DMS53 (cell line): ENCODE measurements around the gene INTS11.
"Not testable (repeated sequence)": the region's sequence is repeated elsewhere in the genome, so short reads cannot be mapped to it uniquely, and the experiment has no call there.

Source experiments
- DNase-seq: peaks from one replicate; lab custom pipeline; 2025; lab: John Stamatoyannopoulos, UW

The INTS11 gene

GRCh38 chr1:1329304-1330210 lies 5.1 kb upstream of the INTS11 start:
- DNase-seq, result no peak

GRCh38 chr1:1328254-1328653 lies 3.8 kb upstream of the INTS11 start:
- DNase-seq, result no peak

GRCh38 chr1:1327291-1327690 lies 2.8 kb upstream of the INTS11 start:
- no peak for DNase-seq

- no peak for DNase-seq
These were observed 1.7 kb upstream of the INTS11 start for GRCh38 chr1:1326075-1326605.

GRCh38 chr1:1325288-1326074 lies 1.0 kb upstream of the INTS11 start:
- DNase-seq, result peak; percentile 76

DNA sequence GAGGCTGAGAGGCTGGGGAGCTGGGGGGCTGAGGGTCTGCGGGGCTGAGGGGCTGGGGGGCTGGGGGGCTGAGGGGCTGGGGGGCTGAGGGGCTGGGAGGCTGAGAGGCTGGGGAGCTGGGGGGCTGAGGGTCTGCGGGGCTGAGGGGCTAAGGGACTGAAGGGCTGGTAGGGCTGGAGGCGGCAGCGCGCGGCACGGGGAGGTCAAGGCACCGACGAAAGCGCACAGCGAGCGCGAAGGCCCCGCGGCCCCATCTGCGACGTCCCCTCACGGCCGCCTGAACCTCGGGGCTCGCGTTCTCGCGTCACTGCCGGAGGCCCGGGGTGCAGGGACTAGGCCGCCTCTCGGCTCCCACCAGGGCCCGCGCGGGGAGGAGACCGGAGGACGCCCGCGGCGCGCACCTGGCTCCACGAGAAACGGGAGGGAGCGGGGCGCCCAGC lies 356 bp downstream of the INTS11 start:
- peak; percentile 87 for DNase-seq

- no peak for DNase-seq
These were observed 1.5 kb downstream of the INTS11 start for GRCh38 chr1:1322952-1323351.

GRCh38 chr1:1322418-1322817 lies 2.0 kb downstream of the INTS11 start:
- no peak for DNase-seq

DNA sequence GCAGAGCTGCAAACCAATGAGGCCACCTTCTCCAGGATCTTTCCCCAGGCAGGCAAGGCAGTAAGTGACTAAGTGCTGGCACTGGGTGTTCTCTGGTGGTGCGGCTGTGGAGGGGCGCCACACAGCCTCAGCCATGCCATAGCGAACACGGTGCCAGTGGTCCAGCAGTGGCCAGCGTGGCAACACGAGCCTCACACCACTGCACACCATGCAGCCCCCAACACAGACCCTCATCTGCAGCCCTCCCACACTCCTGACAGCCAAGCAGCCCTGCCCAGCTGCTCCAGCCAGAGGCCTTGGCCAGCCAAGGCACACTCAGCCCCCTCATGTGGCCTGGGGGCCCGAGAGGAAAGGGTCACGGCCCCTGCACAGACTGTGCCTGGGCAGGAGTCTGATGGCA lies 3.0 kb downstream of the INTS11 start:
- DNase-seq, result no peak

DNA sequence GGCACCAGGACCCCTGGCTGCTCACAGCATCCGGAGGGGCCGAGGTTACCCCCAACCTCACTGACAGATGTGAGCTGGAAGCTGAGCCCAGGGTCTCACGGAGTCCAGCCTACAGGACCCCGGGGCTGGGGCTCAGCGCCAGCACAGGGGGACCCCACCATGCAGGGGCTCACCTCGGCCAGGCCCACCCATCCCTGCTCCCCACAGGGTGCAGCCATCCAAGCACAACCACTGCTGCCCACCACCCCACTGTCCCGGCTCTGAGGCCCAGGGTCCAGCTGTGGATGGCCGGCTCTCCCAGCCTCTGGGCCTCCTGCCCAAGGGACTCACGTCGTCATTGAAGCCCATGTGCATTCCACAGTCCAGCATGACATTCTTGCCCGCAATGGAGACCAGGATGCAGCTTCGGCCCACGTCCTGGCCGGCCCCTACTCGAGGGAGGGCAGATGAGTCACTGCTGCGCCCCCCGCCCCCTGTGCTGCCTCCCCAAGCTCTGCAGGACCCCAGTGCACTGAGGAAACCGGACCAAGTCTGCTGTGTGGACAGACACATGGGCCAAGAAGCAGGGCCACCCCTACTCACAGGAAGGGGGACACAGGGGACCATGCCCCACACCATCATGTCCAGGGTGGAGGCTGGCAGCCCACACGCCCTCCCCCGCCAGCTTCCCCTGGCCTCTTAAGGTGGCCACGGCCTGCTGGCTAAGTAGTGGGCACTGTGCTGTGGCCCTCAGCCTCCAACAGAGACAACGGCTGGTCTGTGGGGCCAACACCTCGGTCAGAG lies 3.6 kb downstream of the INTS11 start:
- DNase-seq, result no peak

- DNase-seq, result peak; percentile 43
These were observed 4.9 kb downstream of the INTS11 start for GRCh38 chr1:1319646-1319941.

DNA sequence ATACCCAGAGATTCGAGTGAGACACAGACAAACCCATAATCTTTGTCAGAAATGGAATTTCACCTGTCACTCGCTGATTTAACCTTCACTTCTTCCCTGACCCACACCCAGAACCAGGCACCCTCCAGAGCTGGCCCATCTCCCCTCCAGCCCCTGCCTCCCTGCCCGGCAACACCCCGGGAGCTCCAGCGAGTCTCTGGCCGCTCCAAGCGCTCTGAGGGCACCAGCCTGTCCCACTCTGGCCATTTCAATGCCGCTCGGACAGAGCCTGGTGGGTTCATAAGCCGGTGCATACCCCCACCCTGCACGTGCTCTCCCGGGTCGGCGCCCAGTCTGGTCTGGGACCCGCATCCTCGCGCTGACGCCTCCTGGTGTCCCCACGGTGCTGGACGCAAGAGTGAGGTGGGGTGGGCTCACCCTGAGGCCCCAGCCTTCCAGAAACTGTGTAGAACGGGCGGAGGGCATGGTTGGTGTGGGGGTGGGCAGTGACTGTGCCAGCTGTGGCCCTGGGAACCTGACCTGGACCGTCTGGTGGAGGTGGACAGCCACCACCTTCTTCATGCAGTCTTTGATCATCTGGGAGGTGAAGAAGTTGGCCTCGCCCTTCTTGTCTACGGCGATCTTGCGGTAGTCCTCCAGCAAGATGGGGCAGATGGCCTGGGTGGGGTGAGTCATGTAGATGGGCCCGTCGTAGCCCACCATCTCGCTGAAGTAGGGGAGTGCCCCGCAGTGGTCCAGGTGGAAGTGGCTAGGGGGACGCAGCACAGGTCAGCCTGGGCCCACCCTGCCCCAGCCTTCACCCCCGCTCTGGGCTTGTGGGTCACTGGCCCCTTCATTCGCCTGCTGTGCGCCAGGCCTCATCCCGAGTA lies 5.4 kb downstream of the INTS11 start:
- no peak for DNase-seq

GRCh38 chr1:1318131-1318652 lies 6.3 kb downstream of the INTS11 start:
- peak; percentile 97 for DNase-seq

GRCh38 chr1:1317420-1317819 lies 7.0 kb downstream of the INTS11 start:
- DNase-seq, result no peak

DNA sequence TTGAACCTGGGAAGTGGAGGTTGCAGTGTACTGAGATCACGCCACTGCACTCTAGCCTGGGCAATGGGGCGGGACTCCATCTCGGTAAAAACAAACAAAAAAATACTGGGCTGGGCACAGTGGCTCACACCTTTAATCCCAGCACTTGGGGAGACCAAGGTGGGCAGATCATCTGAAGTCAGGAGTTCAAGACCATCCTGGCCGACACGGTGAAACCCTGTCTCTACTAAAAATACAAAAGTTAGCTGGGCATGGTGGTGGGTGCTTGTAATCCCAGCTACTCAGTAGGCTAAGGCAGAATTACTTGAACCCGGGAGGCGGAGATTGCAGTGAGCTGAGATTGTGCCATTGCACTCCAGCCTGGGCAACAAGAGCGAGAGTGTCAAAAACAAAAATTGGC lies 8.3 kb downstream of the INTS11 start:
- not testable (repeated sequence) for DNase-seq

DNA sequence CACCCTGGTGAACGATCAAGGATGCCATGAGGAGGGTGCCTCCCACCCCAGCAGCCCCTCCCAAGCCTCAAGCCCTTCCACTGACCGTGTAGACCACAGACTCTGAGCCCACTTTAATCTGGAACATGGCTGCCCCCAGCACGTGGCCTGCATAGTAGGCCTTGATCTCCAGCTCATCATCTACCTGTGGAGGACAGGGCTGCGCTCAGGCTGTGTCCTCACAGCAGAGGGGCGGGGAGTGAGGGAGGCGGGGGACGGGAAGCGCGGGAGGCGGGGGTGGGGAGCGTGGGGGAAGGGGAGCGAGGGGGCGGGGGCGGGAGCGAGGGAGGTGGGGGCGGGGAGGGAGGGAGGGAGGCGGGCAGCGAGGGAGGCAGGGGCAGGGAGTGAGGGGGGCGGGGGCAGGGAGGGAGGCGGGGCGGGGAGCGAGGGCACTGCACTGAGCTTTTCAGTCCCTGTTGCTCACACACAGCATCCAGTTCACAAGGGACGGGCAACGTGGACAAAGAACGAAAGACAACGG lies 9.0 kb downstream of the INTS11 start:
- DNase-seq, result no peak

GRCh38 chr1:1314678-1315335 lies 9.7 kb downstream of the INTS11 start:
- DNase-seq, result no peak

DNA sequence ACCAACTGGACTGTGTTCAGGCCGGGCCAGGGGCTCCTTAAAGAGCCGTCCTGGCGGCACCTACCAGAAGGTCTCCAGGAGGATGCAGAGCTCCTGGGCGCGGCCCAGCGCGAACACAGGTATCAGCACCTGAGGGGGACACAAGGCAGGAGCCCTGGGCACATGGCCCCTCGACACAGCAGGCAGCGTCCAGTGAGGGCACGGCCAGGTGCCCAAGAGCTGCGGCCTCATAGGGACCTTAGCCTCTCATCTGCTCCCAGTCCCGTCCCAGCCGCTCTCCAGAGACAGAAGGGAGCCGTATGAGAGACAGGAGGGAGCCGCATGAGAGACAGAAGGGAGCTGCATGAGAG lies 10.2 kb downstream of the INTS11 start:
- DNase-seq, result no peak

DNA sequence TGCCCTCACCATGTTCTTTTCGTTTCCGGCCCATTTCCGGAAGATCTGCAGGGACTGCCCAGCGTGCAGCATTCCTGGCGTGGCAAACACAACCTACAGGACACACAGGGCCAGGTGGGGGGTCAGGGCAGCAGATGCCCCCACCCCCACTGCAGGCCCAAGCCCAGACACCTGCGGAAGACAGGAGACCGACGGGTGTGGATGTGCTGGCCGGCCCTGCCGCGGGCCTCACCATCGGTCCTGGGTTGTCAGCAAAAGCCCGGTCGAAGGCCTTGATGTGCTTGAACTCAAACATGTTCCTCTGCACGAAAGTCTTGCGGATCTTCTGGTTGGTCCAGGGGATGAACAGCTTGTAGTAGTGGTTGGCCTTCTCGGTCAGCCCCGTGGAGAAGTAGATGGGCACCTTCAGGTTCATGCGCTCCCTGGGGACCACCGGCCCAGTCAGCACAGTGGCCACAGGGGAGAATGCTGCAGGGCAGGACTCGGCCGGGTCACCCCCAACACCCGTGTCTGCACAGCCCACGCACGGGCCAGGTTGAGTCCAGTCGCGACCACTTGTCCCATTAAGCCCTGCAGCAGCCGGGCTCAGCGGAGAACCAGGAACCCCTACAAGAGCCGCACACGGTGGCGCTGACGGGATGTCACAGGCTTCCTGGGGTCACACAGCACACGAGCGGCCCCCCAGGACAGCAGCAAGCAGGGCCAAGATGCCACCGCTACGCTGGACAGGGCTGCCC lies 10.8 kb downstream of the INTS11 start:
- DNase-seq, result no peak
